SW480 (cell line): ENCODE results near the gene WSB1.
"Not testable (repeated sequence)": the region's sequence is repeated elsewhere in the genome, so short reads cannot be mapped to it uniquely, and the experiment has no call there.

Experiments
- DNase-seq: peaks from one replicate; pipeline ENCODE4 v3.0.0-alpha.2; 2016; ENCODE audit warnings: low spot score

Gene WSB1

DNA sequence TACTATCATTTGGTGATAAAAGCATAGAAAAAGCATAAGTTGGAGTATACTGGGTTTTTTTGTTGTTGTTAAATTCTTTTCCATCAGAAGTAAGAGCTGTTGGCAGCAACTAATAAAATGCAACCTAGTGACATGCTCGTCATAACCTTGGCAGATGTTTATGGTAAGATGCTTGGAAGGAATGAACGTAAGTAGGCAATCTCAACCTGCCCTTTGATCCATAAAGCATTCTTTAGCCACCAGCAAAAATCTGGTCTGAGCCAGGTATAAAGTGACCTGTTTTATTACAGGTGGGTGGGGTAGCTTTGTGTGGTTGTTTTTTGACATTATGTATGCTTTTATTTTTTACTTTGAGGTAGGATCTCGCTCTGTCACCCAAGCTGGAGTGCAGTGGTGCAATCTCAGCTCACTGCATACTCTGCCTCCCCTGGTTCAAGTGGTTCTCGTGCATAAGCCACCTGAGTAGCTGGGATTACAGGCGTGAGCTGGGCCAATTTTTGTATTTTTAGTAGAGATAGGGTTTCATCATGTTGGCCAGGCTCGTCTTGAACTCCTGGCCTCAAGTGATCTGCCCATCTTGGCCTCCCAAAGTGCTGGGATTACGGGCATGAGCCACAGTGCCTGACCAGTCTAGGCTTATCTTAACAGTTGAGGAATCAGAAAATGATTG, 22.0 kb downstream of the WSB1 start:
- peak; percentile 40 for DNase-seq

DNA sequence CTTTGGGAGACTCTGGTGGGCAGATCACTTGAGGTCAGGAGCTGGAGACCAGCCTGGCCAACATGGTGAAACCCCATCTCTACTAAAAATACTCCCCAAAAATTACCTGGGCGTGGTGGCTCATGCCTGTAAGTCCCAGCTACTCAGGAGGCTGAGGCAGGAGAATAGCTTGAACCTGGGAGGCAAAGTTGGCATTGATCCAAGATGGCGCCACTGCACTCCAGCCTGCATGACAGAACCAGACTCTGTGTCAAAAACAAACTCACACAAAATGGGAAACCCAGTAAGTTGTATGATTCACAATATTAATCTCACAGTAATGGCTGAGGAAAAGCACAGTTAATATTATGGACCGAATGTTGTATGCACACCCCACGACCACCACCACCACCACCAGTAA, 24.3 kb downstream of the WSB1 start:
- no peak for DNase-seq

DNA sequence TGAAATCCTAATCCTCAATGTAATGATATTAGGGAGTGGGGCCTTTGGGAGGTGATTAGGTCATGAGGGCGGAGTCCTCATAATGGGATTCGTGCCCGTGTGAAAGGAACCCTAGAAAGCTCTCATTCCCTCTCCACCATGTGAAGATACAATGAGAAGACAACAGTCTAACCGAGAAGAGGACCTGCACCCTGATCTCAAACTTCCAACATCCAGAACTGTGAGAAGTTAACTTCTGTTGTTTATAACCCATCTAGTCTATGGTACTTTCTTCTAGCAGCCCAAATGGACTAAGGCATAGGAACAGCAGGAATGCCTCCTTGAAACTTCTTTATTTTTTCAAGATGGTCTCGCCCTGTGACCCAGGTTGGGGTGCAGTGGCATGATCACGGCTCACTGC, 24.7 kb downstream of the WSB1 start:
- no peak for DNase-seq

DNA sequence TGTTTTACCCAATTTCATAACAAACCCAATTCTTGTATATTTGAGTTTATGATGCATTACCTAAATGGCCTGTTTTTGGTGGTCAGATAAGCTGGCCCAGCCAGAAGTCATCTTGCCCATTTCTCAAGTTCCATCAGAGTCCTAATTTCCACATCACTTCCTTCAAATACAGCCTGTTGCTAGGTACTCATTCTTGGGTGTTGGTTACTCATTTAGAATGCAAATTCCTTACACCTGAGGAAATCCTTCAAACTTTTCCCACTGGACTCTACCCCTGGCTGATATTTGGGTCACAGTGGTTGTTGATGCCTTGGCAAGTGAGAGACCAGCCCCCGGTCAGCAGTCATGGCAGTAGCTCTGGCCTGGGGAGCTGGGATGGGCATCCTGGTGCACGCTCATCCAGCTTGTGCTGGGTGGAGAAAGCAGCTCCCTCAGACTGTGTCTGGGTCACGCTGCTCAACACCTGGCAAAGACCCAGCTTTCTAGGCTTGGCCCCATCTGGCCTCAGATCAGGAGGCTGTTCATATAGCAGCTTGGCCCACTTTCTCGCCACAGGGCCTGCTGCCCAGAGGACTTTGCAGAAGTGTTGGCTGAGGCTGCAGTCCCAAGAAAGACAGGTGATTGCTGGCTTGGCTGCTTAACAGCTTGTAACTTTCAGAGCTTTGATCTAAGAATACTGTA, 25.8 kb downstream of the WSB1 start:
- DNase-seq: no peak

DNA sequence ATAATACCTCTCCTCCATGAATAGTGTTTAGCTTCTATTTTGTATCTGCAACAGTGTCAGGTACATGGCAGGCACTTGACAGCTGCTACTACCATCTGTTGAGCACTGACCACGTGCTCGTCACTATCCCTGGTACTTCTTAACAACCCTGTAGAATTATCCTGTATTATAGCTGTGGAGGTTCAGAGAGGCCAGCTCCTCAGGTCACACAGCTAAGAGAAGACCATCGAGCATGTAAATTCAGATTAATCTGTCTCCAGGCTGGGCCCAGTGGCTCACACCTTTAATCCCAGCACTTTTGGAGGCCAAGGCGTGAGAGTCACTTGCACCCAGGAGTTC, 26.3 kb downstream of the WSB1 start:
- DNase-seq: no peak

DNA sequence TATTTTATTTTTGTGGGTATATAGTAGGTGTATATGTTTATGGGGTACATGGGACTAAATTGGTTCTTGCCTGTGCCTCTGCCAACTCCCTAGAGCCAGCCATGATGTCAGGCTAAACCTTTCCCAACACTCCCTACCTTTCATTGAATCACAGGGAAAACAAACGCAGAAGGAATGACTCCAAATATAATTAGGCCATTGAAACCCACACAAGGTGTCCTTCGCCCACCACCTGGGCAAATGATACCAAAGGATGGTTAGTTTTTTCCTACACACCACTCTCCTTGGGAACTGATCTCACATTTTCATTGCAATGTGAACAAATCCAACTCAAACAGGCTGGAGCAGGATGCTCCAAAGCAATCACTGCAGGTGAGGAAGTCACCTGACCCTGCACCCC, 27.5 kb downstream of the WSB1 start:
- DNase-seq: no peak

DNA sequence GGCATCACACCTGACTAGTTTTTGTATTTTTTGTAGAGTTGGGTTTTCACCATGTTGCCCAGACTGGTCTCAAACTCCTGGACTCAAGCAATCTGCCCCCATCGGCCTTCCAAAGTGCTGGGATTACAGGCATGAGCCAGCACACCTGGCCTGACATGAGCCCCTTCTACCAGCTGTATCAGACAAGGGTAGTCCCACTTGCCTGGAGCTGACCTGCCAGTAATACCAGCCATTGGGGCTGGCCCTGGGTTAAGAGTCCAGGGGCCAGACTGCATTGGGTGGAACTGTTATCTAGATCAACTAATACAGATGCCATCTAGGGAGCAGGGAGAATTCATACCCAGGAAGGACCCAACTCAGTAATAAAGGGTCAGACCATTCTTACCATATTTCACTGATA, 28.1 kb downstream of the WSB1 start:
- DNase-seq: no peak

DNA sequence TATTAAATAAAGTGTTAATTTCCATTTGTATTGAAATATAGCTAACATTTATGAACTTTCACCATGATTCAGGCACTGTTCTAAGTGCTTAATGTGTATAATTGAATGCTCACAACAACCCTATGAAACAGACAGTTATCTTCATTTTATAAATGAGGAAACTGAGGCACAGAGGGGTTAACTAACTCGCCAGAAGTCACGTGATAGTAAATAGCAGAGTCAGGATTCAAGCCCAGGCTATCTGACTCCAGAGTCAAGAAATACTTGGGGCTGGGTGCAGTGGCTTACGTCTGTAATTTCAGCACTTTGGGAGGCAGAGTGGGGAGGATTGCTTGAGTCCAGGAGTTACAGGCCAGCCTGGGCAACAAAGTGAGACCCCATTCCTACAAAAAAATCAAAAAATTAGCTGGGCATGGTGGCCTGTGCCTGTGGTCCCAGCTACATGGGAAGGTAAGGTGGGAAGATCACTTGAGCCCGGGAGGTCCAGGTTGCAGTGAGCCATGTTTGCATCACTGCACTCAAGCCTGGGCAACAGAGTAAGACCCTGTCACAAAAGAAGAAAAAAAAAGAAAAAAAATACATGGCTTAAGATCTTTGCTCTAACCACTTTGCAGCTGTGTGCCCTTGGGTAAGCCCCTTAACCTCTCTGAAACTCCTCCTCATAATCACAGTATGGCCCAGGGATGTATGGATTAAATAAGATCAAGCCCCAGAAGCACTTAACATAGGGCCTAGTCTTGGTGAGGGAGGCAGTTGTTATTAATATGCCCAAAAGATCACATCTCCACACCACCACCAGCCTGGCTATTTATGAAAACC, 29.0 kb downstream of the WSB1 start:
- DNase-seq: no peak

DNA sequence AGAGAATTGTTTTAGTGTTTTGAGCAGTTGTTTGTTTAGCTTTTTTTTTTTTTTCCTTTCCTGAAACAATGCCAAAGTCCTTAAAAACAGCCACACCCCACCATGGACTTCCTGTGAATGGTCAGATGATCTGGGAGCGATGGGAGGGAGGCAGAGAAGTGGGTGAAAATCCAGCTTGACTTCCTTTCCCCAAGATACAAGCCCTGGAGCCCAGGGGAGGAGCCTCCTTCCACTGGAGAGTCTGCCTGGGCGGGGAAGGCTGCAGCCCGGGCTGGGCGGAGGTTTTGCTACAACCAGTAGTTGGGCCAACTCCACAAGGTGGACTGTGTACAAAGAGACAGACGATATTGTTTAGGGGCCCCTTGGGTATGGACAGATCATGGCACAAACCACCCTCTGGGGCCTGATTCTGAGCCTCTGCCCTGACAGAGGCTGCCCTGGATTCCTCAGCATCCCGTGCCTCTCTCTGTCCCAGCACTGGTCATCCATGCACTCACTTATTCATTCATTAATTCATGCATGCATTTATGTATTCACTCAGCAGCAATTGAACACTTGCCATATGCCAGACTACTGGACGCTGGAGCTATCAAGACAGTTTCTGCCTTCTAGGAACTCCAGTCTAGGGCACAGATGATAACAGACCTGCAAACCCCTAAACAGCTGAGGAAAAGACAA, 29.8 kb downstream of the WSB1 start:
- peak; percentile 61 for DNase-seq

DNA sequence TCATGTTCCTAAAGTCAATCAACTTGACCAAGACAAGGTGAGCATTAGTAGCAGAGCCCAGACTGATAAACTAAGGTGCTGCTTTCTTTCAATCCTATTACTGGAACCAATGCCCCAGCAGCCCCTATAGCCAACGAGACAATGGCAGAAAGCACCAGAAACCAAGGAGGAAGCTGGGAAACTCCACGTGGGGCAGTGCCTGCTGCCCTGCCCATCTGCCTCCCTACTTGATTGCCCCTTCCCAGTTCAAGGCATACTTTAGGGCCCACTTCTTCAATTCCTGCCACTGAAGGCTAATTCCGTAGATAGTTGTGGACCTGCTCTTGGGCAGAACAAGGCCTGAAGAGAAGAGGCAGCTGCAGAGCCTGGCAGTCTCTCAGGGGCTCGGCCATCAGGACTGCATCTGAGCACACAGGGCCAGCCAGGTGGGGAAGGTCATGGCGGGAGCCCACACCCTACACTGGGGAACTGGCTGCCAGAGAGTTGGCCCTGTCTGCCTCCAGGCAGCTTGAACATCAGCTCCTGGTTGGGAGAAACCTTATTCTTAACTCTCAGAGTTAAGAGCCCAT, 30.9 kb downstream of the WSB1 start:
- no peak for DNase-seq

DNA sequence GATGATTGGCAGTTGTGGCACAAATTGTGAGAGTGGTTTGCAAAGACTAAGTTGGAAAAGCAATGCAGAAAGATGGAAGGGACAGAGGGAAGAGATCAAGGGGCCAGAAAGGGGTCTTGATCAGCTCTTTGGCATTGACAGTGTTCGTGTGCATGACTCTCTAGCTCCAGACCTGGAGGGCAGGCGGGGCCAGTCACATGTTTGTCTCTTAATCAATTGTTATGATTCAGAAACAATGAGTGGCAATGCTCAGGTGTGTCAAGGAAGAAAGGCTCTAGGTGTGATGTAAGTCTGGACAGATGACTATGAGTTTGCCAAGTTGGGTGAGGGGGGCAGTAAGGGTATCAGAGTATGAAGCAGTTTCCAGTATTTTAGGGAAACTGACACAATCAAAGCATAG, 32.1 kb downstream of the WSB1 start:
- no peak for DNase-seq

DNA sequence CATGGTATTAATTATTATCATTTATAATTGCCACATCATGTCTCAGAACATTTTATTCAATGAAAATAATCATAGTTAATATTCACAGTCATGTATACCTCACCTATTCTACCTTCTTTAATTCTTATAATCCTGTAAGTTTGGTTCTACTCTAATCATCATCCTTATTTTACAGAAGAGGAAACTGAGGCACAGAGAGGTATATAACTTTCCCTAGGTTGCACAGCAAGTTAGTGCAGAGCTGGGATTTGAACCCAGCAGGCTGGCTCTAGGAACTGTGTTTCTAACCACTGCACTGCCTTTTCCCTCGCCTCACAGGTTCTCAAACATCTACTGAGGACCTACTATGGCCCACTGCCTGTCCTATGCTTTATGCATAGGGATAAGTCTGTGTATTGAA, 32.7 kb downstream of the WSB1 start:
- no peak for DNase-seq

DNA sequence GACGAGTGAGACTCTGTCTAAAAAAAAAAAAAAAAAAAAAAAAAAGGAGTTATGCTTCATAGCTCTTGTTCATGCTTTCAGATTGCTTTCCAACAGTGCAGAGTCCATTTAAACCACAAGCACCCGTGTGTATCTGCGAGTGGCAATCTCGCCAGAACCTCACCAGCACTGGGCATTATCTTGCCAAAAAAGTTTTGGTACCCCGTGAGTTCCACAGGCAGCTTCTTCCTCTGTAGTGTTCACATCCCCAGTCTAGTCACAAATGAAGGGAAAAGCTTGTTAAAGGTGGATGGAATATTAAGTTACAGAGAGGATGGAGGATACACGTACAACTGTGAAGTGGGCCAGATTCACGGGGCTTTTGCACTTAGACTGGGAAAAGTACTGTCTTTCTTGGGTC, 33.5 kb downstream of the WSB1 start:
- no peak for DNase-seq

DNA sequence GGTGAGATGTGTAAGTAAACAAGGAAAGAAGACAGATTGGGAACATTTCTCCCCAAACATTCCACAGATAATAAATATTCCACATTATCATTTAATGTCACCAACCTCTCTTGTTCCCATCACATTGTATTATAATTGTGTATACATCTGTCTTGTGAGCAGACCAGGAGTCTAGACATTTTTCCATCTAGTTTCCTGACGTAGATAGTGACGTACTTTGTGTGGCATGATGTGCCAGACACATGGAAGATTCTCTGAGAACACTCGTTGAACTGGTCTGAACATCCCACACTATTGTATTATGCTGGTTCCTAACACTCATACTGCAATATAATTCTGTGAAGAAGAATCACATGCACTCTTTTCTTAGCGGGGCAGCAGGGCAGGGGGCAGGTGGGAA, 34.0 kb downstream of the WSB1 start:
- DNase-seq: no peak

DNA sequence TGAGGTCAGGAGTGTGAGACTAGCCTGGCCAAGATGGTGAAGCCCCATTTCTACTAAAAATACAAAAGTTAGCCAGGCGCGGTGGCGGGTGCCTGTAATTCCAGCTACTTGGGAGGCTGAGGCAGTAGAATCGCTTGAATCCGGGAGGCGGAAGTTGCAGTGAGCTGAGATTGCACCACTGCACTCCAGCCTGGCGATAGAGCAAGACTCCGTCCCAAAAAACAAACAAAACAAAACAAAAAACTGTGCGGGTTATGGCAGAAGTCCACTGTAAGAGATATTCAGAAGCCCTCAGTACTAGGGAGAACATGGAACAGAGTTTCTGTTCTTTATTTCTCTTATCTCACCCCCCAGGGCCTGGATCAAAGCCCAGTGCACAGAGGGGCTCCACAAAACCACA, 34.8 kb downstream of the WSB1 start:
- DNase-seq: not testable (repeated sequence)

DNA sequence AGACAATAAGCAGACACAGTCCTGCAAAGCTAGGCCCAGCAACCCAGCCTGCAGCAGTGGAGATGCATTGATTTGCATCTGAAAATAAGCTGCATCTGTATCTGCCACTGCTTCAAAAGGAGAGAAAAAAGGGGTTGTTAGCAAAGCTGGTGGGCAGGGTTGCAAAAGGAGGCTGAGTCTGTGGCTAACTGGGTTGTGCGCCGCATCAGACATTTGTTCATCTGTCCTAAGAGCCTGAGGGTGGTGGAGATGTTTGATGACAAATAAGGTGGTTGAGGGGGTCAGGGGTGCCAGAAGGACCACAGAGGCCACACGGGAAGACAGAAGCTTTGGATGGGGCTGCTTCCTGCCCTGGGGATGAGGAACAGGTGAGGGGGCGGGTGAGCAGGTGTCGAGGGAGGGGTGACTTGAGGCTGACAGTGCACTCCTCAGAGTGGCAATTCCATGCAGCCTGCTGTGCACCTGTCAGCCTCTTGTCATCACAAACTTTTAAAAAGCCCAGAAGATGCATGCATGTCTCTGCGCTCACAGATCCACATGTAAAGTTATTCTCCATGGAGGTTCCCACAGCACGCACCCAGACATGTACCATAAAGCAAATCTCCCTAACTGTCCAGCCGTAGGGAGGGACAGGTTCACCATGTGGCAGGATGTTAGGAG, 35.4 kb downstream of the WSB1 start:
- DNase-seq: no peak

DNA sequence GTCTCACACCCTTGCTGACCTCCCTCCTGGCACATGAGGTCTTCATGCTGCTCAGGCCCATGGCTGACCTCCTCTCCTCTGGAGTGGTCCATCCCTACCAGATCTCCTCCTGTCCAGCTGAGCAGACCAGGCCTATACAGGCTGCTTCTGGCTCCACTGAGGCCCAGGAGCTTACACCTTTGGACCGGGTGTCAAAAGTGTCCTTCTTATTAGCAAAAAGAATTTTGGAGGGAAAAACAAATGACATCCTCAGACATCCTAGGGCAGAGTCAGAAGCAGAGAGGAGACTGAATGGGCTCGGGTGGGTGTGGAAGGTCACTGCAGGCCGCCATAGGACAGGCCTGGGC, 38.1 kb downstream of the WSB1 start:
- DNase-seq: no peak

DNA sequence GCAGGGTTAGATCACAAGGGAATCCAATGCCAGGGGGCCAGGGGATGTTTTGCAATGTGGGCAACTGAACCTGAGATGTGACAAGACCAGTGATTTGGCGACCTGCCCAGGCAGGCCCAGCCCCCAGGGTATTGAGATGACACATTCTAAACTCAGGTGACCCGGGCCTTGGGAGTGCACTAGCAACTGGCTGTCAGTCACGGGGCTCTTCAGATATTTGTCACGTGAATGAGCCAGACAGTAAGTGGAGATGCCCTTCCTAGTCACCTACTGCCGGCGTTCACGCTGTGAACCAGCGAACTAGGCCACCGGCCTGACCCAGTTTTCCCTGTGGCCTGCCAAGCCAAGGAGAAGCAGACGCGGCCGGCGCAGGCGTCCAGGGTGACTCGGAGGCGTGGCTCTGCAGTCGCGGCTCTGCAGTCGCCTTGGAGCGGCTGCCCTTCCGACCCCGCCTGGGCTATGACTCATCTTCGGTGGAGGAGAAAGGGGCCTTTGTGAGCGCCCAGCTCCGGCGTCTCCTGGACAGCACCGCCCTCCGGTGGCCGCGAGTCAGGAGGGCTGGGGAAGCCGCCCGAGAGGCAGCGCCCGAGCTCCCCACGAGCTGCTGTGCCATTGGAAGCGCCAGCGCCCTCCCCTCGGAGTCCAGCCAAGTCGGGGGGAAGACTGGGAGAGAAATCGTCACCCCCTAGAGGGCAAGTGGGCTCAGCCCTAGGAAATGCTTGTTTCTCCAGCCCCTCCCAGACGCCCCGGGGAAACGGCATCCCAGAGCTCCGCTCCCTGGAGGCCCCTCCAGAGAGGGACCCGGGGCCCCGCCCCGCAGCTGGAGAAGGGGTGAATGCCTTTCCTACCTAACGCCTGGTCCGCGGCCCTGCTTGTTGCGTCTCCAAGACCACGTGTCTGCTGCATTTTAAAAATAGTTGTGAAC, 38.8 kb downstream of the WSB1 start:
- peak; percentile 98 for DNase-seq

DNA sequence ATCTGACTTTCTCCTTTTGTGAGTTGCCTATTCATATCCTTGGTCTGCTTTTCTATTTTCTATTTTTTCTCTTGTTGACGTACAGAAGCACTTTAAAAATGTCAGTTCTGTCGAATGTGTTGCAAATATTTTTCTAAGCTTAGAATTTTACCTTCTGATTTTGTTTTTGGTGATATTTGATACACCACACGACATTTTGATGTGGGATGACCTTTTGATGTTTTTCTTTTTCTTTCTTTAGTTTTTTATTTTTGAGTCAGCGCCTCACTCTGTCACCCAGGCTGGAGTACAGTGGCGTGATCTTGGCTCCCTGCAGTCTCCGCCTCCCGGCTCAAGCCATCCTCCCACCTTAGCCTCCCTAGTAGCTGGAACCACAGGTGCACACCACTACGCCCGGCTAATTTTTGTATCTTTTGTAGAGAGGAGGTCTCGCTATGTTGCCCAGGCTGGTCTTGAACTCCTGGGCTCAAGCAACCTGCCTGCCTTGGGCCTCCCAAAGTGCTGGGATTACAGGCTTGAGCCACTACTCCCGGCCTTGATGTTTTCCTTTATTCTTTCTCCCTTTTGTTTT, 39.6 kb downstream of the WSB1 start:
- no peak for DNase-seq

DNA sequence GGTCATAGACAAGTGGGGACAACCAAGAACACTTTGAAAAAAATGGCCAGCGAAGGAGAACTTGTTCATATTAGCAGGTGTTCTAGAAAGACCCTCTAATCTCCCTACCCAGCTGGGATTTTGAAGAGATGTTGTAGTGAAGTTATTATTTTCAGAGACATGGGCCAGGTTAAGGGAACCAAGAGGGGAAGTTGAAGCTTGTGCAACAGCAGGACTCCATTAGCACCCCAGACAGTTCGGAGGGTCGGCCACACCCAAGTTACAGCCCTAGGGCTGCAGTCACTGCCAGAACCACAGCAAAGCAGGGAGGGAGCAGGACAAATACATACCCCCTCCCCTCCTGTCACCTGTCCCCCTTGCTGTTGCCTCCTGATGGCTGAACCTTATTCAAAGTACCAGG, 42.3 kb downstream of the WSB1 start:
- no peak for DNase-seq
